ENCODE measurements around the gene TERB2.
"Not testable (repeated sequence)": the region's sequence is repeated elsewhere in the genome, so short reads cannot be mapped to it uniquely, and the experiment has no call there.

TERB2 gene

DNA sequence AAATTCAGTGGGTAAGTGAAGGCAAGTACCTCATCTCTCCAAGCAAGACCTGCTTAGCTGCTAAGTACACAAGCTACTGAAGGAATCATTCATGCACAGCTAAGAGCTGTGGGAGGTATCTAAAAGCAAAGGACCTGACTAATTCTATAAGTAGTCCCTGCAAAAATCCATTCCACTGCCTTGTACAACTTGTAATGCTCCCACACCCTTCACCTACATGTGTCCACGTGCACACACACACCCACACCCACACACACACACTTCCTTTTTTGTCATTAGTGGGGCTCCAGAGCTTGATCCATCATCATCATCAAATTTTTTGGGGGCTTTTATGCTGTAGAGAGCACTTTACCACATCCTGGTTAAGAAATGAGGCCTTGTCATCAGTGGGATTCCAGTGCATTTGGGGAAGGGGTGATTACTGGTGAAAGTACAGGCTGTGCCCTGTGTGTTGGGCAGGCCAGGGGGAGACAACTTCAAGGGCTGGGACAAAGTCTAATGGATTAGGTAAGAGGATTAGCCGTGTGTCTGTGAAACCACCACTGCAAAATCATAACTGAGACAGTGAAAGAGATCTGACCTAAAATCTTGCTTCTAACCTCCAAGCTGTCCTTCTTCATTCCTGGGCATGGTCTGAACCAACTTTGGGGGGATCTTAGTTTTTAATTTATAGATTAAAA is 47.4 kb downstream of the TERB2 start:
- DNase-seq (ENCODE audit: low read depth): not testable (repeated sequence)

GRCh38 chr15:45004590-45005175 is 48.2 kb downstream of the TERB2 start:
- not testable (repeated sequence) for DNase-seq (ENCODE audit: low read depth)

- DNase-seq (ENCODE audit: low read depth): no peak
These were observed 52.6 kb downstream of the TERB2 start for GRCh38 chr15:45009046-45009445.

- DNase-seq (ENCODE audit: low read depth): not testable (repeated sequence)
These were observed 58.6 kb downstream of the TERB2 start for GRCh38 chr15:45015114-45015513.

DNA sequence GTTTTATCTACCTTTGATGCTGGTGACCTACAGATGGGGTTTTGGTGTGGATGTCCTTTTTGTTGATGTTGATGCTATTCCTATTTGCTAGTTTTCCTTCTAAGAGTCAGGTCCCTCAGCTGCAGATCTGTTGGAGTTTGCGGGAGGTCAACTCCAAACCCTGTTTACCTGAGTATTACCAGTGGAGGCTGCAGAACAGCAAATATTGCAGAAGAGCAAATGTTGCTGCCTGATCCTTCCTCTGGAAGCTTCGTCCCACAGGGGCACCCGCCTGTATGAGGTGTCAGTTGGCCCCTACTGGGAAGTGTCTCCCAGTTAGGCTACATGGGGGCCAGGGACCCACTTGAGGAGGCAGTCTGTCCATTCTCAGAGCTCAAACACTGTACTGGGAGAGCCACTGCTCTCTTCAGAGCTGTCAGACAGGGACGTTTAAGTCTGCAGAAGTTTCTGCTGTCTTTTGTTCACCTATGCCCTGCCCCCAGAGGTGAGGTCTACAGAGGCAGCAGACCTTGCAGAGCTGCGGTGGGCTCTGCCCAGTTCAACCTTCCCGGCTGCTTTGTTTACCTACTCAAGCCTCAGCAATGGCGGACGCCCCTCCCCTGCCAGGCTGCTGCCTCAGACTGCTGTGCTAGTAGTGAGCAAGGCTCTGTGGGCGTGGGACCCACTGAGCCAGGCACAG is 63.9 kb downstream of the TERB2 start:
- not testable (repeated sequence) for DNase-seq (ENCODE audit: low read depth)

GRCh38 chr15:45020901-45021259 is 64.4 kb downstream of the TERB2 start:
- not testable (repeated sequence) for DNase-seq (ENCODE audit: low read depth)

DNA sequence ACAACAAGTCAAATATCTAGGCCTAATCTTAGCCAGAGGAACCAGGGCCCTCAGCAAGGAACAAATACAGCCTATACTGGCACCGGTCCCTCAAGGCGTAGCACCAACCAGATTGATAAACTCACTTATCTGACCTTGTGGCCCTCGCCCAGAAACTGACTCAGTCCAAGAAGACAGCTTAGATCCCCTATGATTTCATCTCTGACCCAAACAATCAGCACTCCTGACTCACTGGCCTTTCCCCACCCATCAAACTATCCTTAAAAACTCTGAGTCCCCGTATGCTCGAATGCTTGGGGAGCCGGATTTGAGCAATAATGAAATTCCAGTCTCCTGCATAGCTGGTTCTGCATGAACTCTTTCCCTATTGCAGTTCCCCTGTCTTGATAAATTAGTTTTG is 64.9 kb downstream of the TERB2 start:
- DNase-seq (ENCODE audit: low read depth): no peak

DNA sequence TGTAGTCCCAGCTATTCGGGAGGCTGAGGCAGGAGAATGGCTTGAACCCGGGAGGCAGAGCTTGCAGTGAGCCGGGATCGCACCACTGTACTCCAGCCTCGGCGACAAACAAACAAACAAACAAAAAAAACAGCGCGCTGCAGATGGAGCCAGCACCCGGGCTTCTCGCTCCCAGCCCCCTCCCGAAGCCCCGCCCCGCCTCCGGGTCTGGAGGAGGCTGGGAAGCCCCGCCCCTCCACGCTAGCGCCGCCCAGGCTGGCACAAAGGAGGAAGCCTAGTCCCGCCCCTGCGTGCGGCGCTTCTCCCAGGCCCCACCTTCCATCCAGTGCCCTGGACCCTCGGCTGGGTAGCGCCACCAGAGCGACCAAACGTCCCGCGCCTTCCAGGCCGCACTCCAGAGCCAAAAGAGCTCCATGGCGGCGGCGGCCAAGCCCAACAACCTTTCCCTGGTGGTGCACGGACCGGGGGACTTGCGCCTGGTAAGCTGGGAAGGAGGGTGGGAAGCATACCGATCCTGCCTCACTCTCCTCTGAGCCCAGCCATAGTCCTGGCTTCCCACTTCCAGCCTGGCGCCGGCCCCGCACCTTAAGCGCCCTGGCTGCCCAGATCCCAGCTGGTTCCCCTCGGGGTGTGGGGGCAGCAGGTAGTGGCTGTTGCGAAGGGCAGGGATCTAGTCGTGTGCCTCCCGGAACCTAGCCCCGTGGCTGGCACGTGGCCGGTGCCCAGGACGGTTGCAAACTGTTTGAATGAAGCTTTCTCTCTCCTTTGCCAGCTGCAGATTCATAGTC is 66.6 kb downstream of the TERB2 start, which contains the start of gene SORD:
Gene SORD (plus strand): TSS at position 325 of the 788 bp plus-strand sequence. CDS start 89 bp downstream, at position 414.
- peak; percentile 69 for DNase-seq (ENCODE audit: low read depth)

DNA sequence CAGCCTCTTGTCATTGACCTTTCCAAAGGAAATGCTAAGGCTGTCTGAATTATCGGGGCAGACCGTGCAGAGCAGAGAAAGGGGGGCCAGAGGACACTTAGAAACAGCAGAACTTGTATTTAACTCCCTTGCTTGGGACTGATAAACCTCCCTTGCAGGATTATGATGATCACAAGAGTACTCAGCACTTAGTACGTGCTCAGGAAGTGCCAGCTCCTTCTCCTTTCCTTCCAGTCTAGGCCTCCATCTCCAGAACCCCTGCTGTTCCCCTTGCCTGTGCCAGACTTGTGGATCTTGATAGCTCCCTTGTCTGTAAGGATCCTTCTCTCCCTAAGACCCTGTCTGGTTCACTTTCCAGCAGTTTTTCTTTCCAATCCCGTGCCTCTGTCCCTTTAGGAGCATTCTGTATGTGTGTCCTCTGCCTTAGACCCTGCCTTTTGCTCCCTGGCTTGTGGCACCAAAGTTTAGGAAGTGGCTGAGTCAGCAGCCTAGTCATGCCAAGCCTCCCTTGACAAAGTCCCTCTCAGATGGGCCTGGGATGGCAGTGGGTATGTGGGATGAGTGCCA is 67.3 kb downstream of the TERB2 start:
- peak; percentile 2 for DNase-seq (ENCODE audit: low read depth)

DNA sequence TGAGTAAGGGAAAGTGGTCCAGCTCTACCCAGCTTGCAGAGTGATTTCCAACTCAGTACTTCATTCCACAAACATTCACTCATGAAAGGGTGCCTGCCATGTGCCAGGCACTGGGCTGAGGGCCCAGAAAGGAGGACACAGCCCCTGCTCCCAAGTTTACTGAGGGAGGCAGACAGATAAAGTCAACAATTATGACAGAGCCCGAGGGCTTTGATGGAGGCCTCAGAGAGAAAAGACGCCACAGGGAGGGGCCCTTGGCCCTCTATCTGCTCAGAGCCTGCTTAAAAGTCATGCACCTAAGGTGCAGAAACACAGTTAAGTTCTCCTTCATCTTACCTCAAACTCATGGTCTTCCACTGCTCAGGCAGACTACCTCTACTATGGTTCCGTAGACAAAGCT is 68.2 kb downstream of the TERB2 start:
- DNase-seq (ENCODE audit: low read depth): not testable (repeated sequence)

GRCh38 chr15:45025627-45026026 is 69.1 kb downstream of the TERB2 start:
- not testable (repeated sequence) for DNase-seq (ENCODE audit: low read depth)

- DNase-seq (ENCODE audit: low read depth): no peak
These were observed 70.2 kb downstream of the TERB2 start for GRCh38 chr15:45026651-45027190.

DNA sequence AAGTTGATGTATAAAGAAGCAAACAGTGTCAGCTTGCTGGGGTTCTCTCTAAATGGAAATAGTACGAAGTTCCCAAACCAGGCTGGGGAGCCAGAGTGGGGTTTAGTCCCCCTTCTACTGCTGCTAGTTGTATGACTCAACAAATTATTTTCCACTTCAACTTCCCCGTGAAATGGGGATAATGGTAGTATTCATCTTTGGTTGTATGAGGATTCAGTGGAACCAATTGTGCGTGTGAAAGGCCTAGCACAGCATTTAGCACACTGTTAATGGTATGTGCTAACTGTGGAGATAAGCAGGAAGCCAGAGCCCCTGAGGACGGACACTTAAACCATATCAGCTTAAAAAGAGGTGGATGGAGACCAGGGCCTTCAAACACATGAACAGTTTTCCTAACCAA is 70.7 kb downstream of the TERB2 start:
- DNase-seq (ENCODE audit: low read depth): no peak

All from stromal cell of bone marrow (primary cell).